A673 (cell line): ENCODE measurements around the gene DOCK1. TPM values are rescaled to one million over a fixed set of nuclear protein-coding genes. Genes with fewer than 3 reads are reported as not detected.

ENCODE experiments used
- BruUV-seq: library from RNA; stranded (reverse); fragments of 400-500 nt; replicated peaks from 2 replicates; lab custom pipeline; 2021; lab: Mats Ljungman, UMichigan
- CTCF ChIA-PET: fragments of 300-600 bp; sonication (Branson Sonifier 250); formaldehyde crosslinking; loops from one replicate; lab custom pipeline; 2022; ENCODE audit warnings: antibody characterized with exemption; lab: Charles Lee
- POLR2A ChIA-PET: fragments of 300-600 bp; sonication (Branson Sonifier 250); formaldehyde crosslinking; loops from one replicate; lab custom pipeline; 2022; ENCODE audit warnings: antibody characterized with exemption; ENCODE audit not compliant: low non-redundant PET; lab: Charles Lee
- DNase-seq: peaks from one replicate; pipeline ENCODE4 v3.0.0-alpha.2; 2015; ENCODE audit warnings: low spot score
- H3K27ac ChIP-seq: fragments of 200-600 bp; sonication (generic); 2 replicates; pipeline ENCODE4 v1.5.1; 2016; ENCODE audit warnings: mixed run types, low read depth, mild to moderate bottlenecking, mixed read lengths, antibody characterized with exemption, low read length; ENCODE audit not compliant: poor library complexity, severe bottlenecking
- H3K27me3 ChIP-seq: fragments of 200-600 bp; sonication (generic); replicated peaks from 2 replicates; pipeline ENCODE4 v1.6.1; 2017; ENCODE audit warnings: mixed run types, low read depth, mild to moderate bottlenecking, mixed read lengths, antibody characterized with exemption, low read length; ENCODE audit not compliant: insufficient read depth, poor library complexity
- H3K36me3 ChIP-seq: fragments of 200-600 bp; sonication (generic); 2 replicates; pipeline ENCODE4 v1.6.1; 2016; ENCODE audit warnings: mixed run types, mild to moderate bottlenecking, mixed read lengths, antibody characterized with exemption, low read length; ENCODE audit not compliant: insufficient read depth, poor library complexity, severe bottlenecking
- H3K4me1 ChIP-seq: fragments of 200-600 bp; sonication (generic); 2 replicates; pipeline ENCODE4 v1.6.1; 2017; ENCODE audit warnings: mixed run types, mild to moderate bottlenecking, mixed read lengths, antibody characterized with exemption, low read length; ENCODE audit not compliant: insufficient read depth, poor library complexity, severe bottlenecking
- H3K4me3 ChIP-seq: fragments of 200-600 bp; sonication (generic); 2 replicates; pipeline ENCODE4 v1.5.1; 2016; ENCODE audit warnings: low read depth, mixed run types, mild to moderate bottlenecking, mixed read lengths, low read length; ENCODE audit not compliant: poor library complexity, severe bottlenecking
- H3K9me3 ChIP-seq: fragments of 200-600 bp; sonication (generic); 2 replicates; pipeline ENCODE4 v1.6.1; 2016; ENCODE audit warnings: mixed run types, low read depth, mild to moderate bottlenecking, mixed read lengths, antibody characterized with exemption, low read length; ENCODE audit not compliant: poor library complexity, severe bottlenecking
- EZH2 ChIP-seq: fragments of 200-600 bp; sonication (generic); IDR thresholded peaks from 2 replicates; pipeline ENCODE4 v1.6.1; 2017; ENCODE audit warnings: borderline replicate concordance, low read depth, mild to moderate bottlenecking, mixed read lengths, antibody characterized with exemption, low read length; ENCODE audit not compliant: poor library complexity, severe bottlenecking
- intact Hi-C: fragments of 100-400 bp; cut with micrococcal nuclease; formaldehyde crosslinking; loops from one replicate; pipeline ENCODE4 v1.10.0; 2022; ENCODE audit not compliant: unreplicated experiment
- total RNA-seq: library from RNA; stranded (reverse); gene quantifications from 2 replicates; pipeline ENCODE4 v1.2.3, GENCODE V29; 2021
- TF ChIP-seq, protein P1 (sequence below): fragments of 300-800, 200-600 bp; sonication (generic); conservative IDR thresholded peaks from 2 replicates; pipeline ENCODE4 v1.5.1; 2017; ENCODE audit warnings: low read depth, mild to moderate bottlenecking, antibody characterized with exemption, low read length, moderate library complexity, mixed read lengths

Gene DOCK1
- total RNA-seq, 1 experiment from 2014 or later: 30.7 TPM

DNA sequence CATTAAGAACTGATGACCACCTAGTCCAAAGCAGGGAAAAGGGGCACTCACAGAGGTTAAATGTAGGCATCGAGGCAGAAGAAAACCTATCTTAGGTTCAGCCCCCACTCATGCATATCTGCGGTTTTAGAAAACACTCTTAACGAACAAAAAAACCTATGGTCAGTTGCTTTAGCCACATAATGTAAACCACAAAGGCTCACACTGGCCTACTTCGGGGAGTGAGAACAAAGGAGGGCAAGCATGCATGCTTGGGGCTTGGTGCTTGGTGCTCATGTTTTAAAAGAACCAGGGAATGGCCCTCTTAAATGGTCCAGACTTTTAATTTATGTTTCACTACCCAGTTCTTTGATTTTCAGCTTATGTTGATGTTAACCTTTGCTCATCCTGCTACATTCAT is 276.9 kb downstream of the DOCK1 start:
- TF ChIP-seq, protein P1, sequence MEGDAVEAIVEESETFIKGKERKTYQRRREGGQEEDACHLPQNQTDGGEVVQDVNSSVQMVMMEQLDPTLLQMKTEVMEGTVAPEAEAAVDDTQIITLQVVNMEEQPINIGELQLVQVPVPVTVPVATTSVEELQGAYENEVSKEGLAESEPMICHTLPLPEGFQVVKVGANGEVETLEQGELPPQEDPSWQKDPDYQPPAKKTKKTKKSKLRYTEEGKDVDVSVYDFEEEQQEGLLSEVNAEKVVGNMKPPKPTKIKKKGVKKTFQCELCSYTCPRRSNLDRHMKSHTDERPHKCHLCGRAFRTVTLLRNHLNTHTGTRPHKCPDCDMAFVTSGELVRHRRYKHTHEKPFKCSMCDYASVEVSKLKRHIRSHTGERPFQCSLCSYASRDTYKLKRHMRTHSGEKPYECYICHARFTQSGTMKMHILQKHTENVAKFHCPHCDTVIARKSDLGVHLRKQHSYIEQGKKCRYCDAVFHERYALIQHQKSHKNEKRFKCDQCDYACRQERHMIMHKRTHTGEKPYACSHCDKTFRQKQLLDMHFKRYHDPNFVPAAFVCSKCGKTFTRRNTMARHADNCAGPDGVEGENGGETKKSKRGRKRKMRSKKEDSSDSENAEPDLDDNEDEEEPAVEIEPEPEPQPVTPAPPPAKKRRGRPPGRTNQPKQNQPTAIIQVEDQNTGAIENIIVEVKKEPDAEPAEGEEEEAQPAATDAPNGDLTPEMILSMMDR: no peak
- no peak for TF ChIP-seq EZH2
- DNase-seq: no peak
- Histone ChIP-seq H3K36me3 (no peaks in the 10 kb centered on the region), H3K27me3 (no peaks in the 10 kb centered on the region), H3K27ac (no peak overlapping the region), H3K4me3 (no peak overlapping the region), H3K9me3 (no peaks in the 10 kb centered on the region), H3K4me1 (no peaks in the 10 kb centered on the region)
- intact Hi-C loops: no loop called here
- ChIA-PET CTCF (no interaction called here), POLR2A (no interaction called here)
- no TSS peak for BruUV-seq

DNA sequence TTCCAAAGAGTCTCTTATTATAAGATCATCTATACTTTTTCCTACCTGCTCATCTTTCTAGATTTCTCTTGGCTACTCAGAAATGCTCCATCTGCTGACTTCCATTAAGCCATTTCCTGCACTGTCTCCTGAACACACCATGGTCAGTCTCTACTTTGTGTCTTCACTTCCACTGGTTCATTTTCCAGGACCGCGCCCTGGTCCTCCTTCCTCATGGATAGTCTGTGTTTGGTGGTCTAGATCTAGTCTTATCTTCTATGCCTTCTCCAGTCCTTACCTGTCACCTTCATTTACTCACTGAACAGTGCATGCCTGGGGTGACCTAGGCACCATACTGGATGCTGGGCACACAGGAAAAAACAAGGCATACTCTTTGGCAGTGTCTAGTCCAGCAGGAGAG is 279.4 kb downstream of the DOCK1 start:
- no peak for DNase-seq
- TF ChIP-seq, protein P1: no peak
- no peak for TF ChIP-seq EZH2
- intact Hi-C loops: no loop called here
- Histone ChIP-seq H3K4me1 (no peaks in the 10 kb centered on the region), H3K36me3 (no peaks in the 10 kb centered on the region), H3K9me3 (no peaks in the 10 kb centered on the region), H3K27ac (no peak overlapping the region), H3K4me3 (no peak overlapping the region), H3K27me3 (no peaks in the 10 kb centered on the region)
- BruUV-seq: no TSS peak
- CTCF ChIA-PET: no interaction called here
- POLR2A ChIA-PET: no interaction called here

DNA sequence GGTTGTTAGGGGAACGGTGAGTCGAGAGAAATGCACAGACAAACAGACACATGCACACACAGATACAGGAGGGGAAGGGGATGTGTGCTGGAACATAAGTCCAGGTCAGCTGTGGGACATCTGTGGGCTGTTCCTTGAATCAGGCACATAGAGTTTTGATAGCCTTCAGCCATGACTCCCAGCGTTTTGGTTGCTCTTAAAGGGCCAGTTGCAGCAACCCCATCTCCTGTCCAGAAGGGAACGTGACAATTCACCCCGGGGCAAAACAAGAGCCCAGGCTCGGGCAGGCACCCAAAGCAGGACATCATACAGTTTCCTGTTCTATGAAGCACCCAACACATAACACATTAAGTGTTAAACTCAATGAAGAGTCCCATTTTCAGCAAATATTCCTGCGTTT is 281.6 kb downstream of the DOCK1 start:
- no peak for DNase-seq
- BruUV-seq: no TSS peak
- no peaks in the 10 kb centered on the region for H3K9me3 ChIP-seq
- CTCF ChIA-PET: no interaction called here
- no peak for TF ChIP-seq EZH2
- TF ChIP-seq, protein P1: no peak
- no peaks in the 10 kb centered on the region for H3K36me3 ChIP-seq
- no peak overlapping the region for H3K4me3 ChIP-seq
- intact Hi-C loops: no loop called here
- POLR2A ChIA-PET: no interaction called here
- H3K27ac ChIP-seq: no peak overlapping the region
- H3K4me1 ChIP-seq: no peaks in the 10 kb centered on the region
- H3K27me3 ChIP-seq: no peaks in the 10 kb centered on the region
